Skeletal muscle tissue (tissue), 4 donors: ENCODE measurements around the gene KIF1B. TPM values are rescaled to one million over a fixed set of nuclear protein-coding genes. Genes with fewer than 3 reads are reported as not detected.
"Not testable (repeated sequence)": the region's sequence is repeated elsewhere in the genome, so short reads cannot be mapped to it uniquely, and the experiment has no call there.

Experiments used
- H3K27ac ChIP-seq: one replicate; pipeline ENCODE4 v1.7.0; 2013; ENCODE audit warnings: mild to moderate bottlenecking, low read depth, low read length, inconsistent platforms
- H3K27me3 ChIP-seq, 3 donors: one replicate each; pipeline ENCODE4 v1.7.0; 2013; ENCODE audit warnings: low read length in 3 of 3; ENCODE audit not compliant: control insufficient read depth in 3 of 3, insufficient read depth in 3 of 3
- H3K36me3 ChIP-seq, 3 donors: one replicate each; pipeline ENCODE4 v1.7.0; 2013; ENCODE audit warnings: low read length in 3 of 3; ENCODE audit not compliant: control insufficient read depth in 3 of 3, insufficient read depth in 3 of 3
- H3K4me1 ChIP-seq, 3 donors: one replicate each; pipeline ENCODE4 v1.7.0; 2013; ENCODE audit warnings: low read length in 3 of 3, mild to moderate bottlenecking in 3 of 3; ENCODE audit not compliant: control insufficient read depth in 3 of 3, insufficient read depth in 3 of 3
- H3K4me3 ChIP-seq, 3 donors: one replicate each; pipeline ENCODE4 v1.7.0; 2013; ENCODE audit warnings: low read length in 3 of 3
- H3K9ac ChIP-seq, 3 donors: one replicate each; pipeline ENCODE4 v1.7.0; 2013; ENCODE audit warnings: low read length in 3 of 3, mild to moderate bottlenecking in 3 of 3, moderate library complexity in 2 of 3, low read depth in 1 of 3
- H3K9me3 ChIP-seq, 3 donors: one replicate each; pipeline ENCODE4 v1.7.0; 2013; ENCODE audit warnings: low read length in 3 of 3; ENCODE audit not compliant: control insufficient read depth in 3 of 3
- total RNA-seq: library from RNA; depleted of rRNA; stranded (reverse); fragments of >200 nt; gene quantifications from one replicate; pipeline ENCODE4 v1.2.3, GENCODE V29; 2014
- donor health status: Osteomylitis.

KIF1B gene
- total RNA-seq, 1 donor from 2014 or later: 127 TPM

DNA sequence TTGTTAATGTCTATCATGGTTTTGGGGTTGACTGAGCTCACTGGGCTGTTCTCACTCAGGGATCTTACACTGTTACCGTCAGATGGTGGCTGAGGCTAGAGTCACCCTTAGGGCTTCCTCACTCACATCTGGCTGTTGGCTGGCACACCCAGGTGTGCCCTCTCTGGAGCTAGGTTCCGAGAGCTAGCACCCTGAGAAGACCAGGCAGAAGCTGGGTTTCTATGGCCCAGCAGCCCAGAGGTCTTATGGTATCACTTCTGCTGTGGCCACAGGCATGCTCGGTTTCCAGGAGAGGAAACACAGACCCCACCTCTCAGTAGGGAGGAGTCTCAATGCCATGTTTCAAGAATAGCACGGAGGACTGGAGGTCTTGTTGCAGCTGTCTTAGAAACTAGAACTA, 20.7 kb upstream of the KIF1B start:
- Histone ChIP-seq H3K36me3 (no peaks in the 10 kb centered on the region), H3K4me1 (no peaks in the 10 kb centered on the region), H3K4me3 (no peak overlapping the region), H3K27ac (no peak overlapping the region), H3K9ac (no peak overlapping the region), H3K27me3 (no peaks in the 10 kb centered on the region), H3K9me3 (no peaks in the 10 kb centered on the region)

DNA sequence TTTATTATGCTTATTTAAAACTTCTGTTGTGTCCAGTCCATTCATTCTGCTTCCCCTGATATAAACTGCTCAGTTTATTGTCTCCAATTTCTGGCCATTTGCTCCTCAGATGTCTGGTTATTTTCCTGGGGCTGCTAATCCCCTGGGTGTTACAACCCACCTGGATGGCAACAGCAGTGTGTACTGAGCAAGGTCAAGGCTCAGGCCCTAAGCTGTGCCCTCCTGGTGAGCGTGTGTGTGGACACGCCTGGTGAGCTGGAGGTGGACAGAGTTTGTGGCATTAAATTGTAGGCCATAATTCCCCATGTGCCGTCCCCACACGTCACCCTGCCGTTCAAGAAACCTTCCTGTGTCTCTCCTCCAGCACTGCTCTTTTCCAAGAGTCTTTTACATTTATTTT, 18.1 kb upstream of the KIF1B start:
- Histone ChIP-seq H3K4me1 (no peaks in the 10 kb centered on the region), H3K27me3 (no peaks in the 10 kb centered on the region), H3K27ac (no peak overlapping the region), H3K4me3 (no peak overlapping the region), H3K36me3 (no peaks in the 10 kb centered on the region), H3K9ac (no peak overlapping the region), H3K9me3 (no peaks in the 10 kb centered on the region)

DNA sequence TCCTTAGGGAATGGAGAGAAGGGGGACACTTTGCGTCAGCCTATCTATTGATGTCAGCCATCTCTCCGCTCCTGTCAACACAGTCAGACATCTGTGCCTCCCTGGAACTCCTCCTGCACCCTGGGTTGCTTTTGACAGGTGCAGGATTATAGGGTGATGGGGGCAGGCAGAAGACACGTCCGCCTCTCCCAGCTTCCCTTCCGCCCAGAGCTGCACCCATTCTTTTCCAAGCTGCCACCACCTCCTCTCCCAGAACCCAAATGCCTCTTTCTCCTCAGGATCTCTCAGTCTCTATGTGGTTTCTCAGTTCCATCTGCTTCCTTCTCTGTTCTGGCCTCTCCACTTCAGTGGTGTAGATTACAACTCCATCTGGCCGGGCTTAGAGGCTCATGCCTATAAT, 17.1 kb upstream of the KIF1B start:
- Histone ChIP-seq H3K27ac (no peak overlapping the region), H3K4me1 (no peaks in the 10 kb centered on the region), H3K9ac (no peak overlapping the region), H3K27me3 (no peaks in the 10 kb centered on the region), H3K4me3 (no peak overlapping the region), H3K9me3 (no peaks in the 10 kb centered on the region), H3K36me3 (no peaks in the 10 kb centered on the region)

DNA sequence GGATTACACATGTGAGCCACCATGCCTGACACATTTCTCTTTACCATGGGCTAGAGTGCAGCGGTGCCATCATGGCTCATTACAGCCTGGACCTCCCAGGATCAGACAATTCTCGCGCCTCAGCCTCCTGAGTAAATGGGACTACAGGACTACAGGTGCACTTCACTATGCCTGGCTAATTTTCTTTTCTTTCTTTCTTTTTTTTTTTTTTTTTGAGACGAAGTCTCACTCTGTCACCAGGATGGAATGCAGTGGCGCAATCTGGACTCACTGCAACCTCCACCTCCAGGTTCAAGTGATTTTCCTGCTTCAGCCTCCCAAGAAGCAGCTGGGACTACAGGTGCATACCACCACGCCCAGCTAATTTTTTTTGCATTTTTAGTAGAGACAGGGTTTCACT, 14.8 kb upstream of the KIF1B start:
- Histone ChIP-seq H3K4me1 (no peaks in the 10 kb centered on the region), H3K36me3 (no peaks in the 10 kb centered on the region), H3K9ac (no peak overlapping the region), H3K4me3 (no peak overlapping the region), H3K27ac (no peak overlapping the region), H3K27me3 (no peaks in the 10 kb centered on the region), H3K9me3 (no peaks in the 10 kb centered on the region)

DNA sequence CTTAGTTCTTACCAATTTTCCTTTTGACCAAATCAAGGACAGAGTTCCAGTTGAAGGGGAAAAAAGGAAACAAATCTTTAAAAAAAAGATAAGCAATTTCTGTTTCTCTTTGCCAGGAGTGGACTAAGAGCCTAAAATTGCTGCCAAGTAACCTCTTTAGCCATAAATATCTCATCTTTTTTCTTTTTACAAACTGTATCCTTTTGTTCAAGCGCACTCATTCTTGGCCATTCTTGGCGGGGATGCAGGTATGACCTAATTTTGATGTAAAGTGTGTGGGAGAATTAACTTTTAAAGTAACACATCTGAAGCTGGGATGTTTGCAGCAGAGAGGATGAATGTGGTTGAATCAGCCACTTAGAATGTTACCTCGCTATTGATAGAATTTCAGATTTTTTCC, 13.4 kb upstream of the KIF1B start:
- Histone ChIP-seq H3K4me1 (no peaks in the 10 kb centered on the region), H3K9ac (no peak overlapping the region), H3K9me3 (no peaks in the 10 kb centered on the region), H3K4me3 (no peak overlapping the region), H3K27ac (no peak overlapping the region), H3K36me3 (no peaks in the 10 kb centered on the region), H3K27me3 (no peaks in the 10 kb centered on the region)

DNA sequence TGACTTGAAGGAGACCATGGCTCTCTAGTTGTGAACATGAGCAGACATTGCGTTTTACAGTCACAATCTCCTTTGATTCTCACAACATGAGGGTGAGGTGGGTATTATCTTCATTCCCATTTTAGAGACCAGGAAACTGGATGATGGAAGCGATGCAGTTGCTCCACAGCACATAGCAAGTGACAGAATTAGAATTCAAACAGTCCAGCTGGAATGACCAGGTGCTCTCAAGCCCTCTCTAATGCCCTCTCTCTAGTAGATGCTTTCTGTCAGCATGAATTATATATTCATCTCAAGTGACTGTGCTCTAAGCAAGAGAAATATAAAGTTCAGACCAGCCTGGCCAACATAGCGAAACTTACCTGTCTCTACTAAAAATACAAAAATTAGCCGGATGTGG, 9.8 kb upstream of the KIF1B start:
- no peak overlapping the region for H3K9ac ChIP-seq
- no peak overlapping the region for H3K27ac ChIP-seq
- no peaks in the 10 kb centered on the region for H3K27me3 ChIP-seq
- H3K9me3 ChIP-seq: no peaks in the 10 kb centered on the region
- peaks cover 4 to 15% (median 5%) of the 10 kb centered on the region in 3 donors for H3K4me1 ChIP-seq
- no peak overlapping the region for H3K4me3 ChIP-seq
- no peaks in the 10 kb centered on the region for H3K36me3 ChIP-seq

DNA sequence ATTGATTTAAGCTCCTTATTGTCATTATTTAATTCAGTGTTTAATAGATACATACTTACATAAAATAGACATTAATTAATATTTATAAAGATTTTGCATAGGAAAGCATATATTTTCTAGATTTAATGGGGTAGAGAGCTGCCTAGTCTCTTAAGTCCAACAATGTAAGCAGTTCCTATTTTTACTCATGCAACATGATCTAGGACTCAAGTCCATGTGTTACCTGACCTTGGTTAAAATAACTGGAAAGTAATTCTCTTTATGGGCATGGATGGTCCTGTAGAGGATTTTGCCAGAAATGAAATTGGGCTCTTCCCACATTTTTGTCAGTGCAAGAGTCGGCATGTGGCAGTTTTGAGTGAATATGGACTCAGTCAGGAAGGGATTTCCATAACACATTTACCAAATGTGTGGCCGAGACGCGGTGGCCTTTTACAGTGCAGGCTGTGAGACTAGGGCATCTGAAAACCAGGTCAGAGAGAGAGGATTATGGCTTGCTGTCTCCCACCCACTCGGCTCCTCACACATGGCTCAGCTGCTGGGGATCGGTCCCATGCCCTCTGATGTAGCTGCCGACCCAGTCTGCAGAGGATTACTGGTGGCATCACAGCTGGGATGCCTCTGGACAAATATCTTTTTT, 6.2 kb upstream of the KIF1B start:
- peak overlapping the region; percentile 34 to 70 (median 38) for H3K9ac ChIP-seq
- H3K27me3 ChIP-seq: no peaks in the 10 kb centered on the region
- peaks cover 4 to 15% (median 5%) of the 10 kb centered on the region in 3 donors for H3K4me1 ChIP-seq
- peak overlapping the region; percentile 80 for H3K27ac ChIP-seq
- peak overlapping the region; percentile 3 to 61 (median 58) for H3K4me3 ChIP-seq
- H3K36me3 ChIP-seq: no peaks in the 10 kb centered on the region
- no peaks in the 10 kb centered on the region for H3K9me3 ChIP-seq

DNA sequence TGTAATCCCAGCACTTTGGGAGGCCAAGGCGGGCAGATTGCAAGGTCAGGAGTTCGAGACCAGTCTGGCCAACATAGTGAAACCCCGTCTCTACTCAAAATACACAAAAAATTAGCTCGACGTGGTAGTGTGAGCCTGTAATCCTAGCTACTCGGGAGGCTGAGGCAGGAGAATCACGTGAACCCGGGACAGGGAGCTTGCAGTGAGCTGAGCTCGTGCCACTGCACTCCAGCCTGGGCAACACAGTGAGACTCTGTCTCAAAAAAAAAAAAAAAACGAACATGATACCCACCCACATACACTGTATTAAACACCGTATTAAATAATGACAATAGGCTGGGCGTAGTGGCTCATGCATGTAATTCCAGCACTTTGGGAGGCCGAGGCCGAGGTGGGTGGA, 5.2 kb upstream of the KIF1B start:
- H3K4me3 ChIP-seq, H3K9me3 ChIP-seq, H3K36me3 ChIP-seq, H3K27me3 ChIP-seq, H3K9ac ChIP-seq, H3K27ac ChIP-seq: not testable (repeated sequence)
- peaks cover 8 to 15% (median 9%) of the 10 kb centered on the region in 3 donors for H3K4me1 ChIP-seq

DNA sequence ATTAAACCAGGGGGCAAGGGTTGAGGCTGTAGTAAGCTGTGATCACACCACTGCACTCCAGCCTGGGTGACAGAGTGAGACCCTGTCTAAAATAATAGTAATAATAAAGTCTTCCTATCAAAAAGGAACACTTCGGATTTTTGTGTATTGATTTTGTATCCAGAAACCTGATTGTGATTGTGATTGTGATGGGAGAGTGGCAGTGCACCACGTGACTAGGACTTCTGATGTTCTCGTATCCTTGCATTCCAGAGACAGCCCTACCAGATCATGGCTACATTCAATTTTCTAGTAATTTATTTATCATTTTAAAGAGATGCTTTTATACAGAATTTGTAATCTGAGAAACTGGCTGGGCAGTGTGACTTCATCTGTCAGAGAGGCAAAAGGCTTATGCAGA, 2.6 kb upstream of the KIF1B start:
- no peaks in the 10 kb centered on the region for H3K36me3 ChIP-seq
- H3K27ac ChIP-seq: no peak overlapping the region
- H3K9me3 ChIP-seq: no peaks in the 10 kb centered on the region
- H3K9ac ChIP-seq: no peak overlapping the region
- H3K27me3 ChIP-seq: no peaks in the 10 kb centered on the region
- H3K4me3 ChIP-seq: no peak overlapping the region
- peaks cover 16 to 24% (median 20%) of the 10 kb centered on the region in 3 donors for H3K4me1 ChIP-seq

DNA sequence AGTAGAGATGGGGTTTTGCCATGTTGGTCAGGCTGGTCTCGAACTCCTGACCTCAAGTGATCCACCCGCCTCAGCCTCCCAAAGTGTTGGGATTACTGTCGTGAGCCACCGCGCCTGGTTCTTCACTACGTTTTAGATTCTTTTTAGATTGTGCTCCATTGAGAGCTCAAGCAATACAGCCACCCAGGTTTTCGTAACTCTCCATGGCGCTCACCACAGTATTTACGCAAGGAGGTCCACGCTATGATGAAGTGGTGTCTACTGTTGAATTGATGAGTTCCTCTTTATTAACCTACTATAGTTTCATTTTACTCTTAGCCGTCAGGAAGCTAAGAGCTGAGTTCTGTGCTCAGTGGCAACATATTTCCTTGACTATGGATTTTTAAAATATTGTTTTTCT, 1.8 kb upstream of the KIF1B start:
- no peak overlapping the region for H3K4me3 ChIP-seq
- no peak overlapping the region for H3K27ac ChIP-seq
- H3K9ac ChIP-seq: no peak overlapping the region

More for the DNA sequence above, 1.8 kb upstream of the KIF1B start:
- Histone ChIP-seq H3K4me1 (peaks cover 20 to 23% (median 22%) of the 10 kb centered on the region in 3 donors), H3K9me3 (no peaks in the 10 kb centered on the region), H3K36me3 (no peaks in the 10 kb centered on the region), H3K27me3 (no peaks in the 10 kb centered on the region)
